Activated naive CD8-positive, alpha-beta T cell treated with anti-CD3 and anti-CD28 coated beads, Interleukin-2, amount 50 U/mL, for 24 hours (primary cell): ENCODE measurements around the gene TPM4.

Experiments
- ATAC-seq: fragments of 150-1000 bp; cut with Tn5 transposase; one replicate; pipeline ENCODE4 v1.10.0; 2021
- DNase-seq: peaks from one replicate; pipeline ENCODE4 v3.0.0; 2021
- H3K27ac Mint-ChIP-seq: one replicate; pipeline ENCODE4 v1.8.0; 2021; ENCODE audit warnings: mild to moderate bottlenecking, mixed read lengths
- H3K27me3 Mint-ChIP-seq: one replicate; pipeline ENCODE4 v1.8.0; 2021; ENCODE audit warnings: mixed read lengths
- H3K36me3 Mint-ChIP-seq: one replicate; pipeline ENCODE4 v1.8.0; 2021; ENCODE audit warnings: low read depth, mixed read lengths
- H3K4me1 Mint-ChIP-seq: one replicate; pipeline ENCODE4 v1.8.0; 2021; ENCODE audit warnings: mixed read lengths
- H3K4me3 Mint-ChIP-seq: one replicate; pipeline ENCODE4 v1.8.0; 2021; ENCODE audit warnings: mild to moderate bottlenecking, moderate library complexity, mixed read lengths
- H3K9me3 Mint-ChIP-seq: one replicate; pipeline ENCODE4 v1.8.0; 2021; ENCODE audit warnings: mixed read lengths

TPM4 gene

DNA sequence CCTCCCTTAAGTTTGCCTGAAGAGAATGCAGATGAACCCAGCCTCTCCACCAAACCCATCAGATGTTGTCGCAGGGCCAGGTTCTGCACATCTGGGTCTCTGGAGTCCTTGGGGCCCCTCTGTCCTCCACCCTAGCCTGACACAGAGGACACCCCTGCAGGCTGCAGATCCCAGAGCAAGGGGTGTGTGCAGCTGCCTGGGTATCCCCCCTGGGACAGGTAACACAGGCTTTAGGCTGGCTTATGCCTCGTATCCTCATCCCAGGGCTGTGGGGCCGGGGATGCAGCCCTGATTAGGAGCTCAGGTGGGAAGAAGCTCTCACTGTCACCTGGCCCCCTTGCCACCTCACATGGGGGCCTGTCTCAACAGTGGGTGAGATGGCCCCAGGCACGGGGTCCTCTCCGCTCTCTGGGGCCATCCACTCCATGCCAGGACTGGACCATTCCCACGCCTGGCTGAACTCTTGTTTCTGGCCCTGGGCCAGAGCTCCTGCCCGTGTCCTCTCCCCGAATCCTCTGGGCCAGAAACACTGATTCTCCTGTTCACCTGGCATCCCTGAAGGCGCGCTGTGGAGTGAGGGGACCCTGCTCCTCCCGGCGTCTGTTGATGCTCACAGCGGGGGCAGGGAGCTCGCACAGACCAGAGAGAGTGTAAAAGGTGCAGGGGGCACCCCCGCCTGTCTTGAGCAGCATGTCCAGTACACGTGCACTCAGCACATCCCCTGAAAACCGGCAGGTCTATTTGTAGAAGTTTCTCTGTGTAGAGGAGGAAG, 38.7 kb upstream of the TPM4 start:
- ATAC-seq (no peak), DNase-seq (no peak)
- Mint-ChIP-seq H3K9me3 (no peaks in the 10 kb centered on the region), H3K4me3 (no peak overlapping the region), H3K27me3 (peaks cover 3% of the 10 kb centered on the region), H3K4me1 (peaks cover 8% of the 10 kb centered on the region), H3K36me3 (no peaks in the 10 kb centered on the region), H3K27ac (no peak overlapping the region)

DNA sequence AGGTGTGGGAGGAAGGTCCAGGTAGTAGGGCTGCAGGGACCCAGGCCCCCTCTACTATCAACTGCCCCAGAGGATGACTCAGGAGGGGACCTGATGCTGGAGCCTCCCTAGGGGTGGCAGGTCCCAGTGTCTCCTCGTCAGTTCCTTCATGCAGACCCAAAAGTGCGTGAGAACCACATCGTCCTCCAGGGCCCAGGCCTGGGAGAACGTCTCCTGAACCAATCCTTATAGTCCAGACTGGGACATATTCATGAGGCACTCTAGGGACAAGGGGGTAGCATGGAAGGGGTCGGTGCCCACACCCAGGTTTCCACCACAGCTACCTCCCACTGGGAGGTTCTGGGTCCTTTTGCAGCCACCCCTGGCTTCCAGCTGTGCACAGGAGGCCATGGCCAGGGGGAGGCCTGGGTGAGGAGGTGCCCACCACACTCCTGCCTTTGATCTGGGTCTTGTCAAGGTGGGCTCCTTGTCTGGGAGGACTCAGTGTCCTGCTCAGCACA, 38.0 kb upstream of the TPM4 start:
- Mint-ChIP-seq H3K9me3 (no peaks in the 10 kb centered on the region), H3K27ac (no peak overlapping the region), H3K27me3 (peaks cover 3% of the 10 kb centered on the region), H3K4me3 (no peak overlapping the region), H3K36me3 (no peaks in the 10 kb centered on the region), H3K4me1 (peaks cover 8% of the 10 kb centered on the region)
- ATAC-seq, result no peak
- no peak for DNase-seq

DNA sequence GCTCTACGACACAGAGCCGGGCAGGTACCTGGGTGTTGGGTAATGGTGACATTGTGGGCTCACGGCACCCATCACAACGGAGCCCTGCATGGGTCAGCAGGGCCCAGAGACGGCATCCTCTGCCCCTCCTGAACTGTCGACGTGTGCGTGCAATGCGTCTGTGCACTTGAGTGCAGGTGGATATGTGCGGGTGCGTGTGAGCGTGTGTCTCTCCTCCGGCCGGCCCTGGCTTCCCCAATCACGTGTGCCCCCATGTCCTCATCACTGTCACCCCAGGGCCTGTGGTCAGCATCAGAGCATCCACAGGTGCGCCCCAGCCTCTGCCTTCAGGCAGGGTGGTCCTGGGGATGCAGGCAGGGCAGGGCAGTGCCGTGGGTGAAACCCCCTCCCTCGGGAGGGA, 37.2 kb upstream of the TPM4 start:
- Mint-ChIP-seq H3K4me1 (peaks cover 8% of the 10 kb centered on the region), H3K36me3 (no peaks in the 10 kb centered on the region), H3K4me3 (no peak overlapping the region), H3K9me3 (no peaks in the 10 kb centered on the region), H3K27me3 (peaks cover 3% of the 10 kb centered on the region), H3K27ac (no peak overlapping the region)
- DNase-seq, result no peak
- ATAC-seq, result no peak

DNA sequence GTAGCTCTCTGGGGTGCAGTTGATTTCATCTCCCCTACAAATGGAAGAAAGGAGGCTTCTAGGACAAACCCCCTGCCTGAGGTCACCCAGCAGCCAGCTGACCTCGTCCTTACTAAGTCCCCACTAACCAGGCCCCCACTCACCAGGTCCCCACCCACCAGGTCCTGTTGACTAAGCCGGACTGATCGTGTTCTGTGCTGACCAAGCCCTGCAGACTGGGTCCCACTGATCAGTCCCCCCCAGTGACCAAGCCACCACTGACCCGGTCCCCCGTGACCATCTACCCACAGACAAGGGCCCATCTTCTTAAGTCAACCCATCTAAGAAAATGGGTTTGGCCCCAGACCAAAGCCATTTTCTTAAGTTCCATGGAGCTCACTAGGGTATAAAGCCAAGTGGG, 36.8 kb upstream of the TPM4 start:
- Mint-ChIP-seq H3K36me3 (no peaks in the 10 kb centered on the region), H3K27ac (no peak overlapping the region), H3K4me1 (peaks cover 8% of the 10 kb centered on the region), H3K4me3 (no peak overlapping the region), H3K27me3 (peaks cover 3% of the 10 kb centered on the region), H3K9me3 (no peaks in the 10 kb centered on the region)
- DNase-seq (no peak), ATAC-seq (no peak)

DNA sequence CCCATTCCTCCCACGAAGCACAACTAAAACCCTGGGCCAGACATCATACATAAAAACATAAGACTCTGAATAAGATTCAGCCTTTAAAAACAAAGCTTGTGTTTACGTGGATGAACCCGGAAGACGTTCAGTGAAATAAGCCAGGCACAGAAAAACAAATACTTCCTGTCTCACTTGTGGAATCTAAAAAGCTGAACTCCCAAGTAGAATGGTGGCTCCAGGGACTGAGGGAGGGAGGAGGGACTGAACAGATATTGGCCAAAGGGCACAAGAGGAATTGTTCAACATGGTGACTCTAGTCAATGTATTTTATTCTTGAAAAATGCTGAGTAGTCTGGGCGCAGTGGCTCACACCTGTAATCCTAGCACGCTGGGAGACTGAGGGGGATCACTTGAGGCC, 35.7 kb upstream of the TPM4 start:
- DNase-seq, result no peak
- Mint-ChIP-seq H3K9me3 (no peaks in the 10 kb centered on the region), H3K4me1 (peaks cover 8% of the 10 kb centered on the region), H3K4me3 (no peak overlapping the region), H3K27me3 (peaks cover 3% of the 10 kb centered on the region), H3K36me3 (no peaks in the 10 kb centered on the region), H3K27ac (no peak overlapping the region)
- ATAC-seq, result no peak

DNA sequence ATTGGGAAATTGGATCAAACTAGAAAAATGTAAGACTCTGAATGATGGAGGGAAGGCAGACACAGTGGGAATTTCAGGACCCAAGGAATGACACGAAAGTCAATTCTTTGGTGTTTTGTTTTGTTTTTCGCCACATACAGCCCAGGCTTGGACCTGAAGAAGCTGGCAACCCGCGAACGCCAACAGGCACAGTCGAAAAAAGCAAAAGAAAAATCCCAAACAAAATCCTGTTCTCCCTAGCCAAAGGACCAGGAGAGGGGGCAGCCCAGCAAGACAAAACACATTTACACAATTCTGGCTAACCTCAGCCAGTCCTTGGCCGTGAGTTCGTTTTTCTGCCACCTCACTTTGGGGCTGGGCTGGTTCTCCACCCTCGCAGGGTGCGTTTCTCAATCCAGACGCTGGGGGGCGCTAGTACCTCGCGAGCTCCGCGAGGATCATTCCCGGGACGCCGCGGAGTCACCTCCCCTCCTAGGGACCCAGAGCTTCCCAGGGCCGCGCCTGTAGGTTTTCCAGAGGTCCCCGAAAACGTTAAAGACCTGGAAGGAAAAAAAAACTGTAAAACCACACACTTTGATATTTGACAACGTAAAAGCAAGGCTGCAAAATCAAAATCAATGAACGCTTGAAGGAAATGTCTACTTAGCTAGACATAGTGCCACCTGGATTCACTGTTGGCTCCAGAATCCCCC, 34.9 kb upstream of the TPM4 start:
- Mint-ChIP-seq H3K27ac (no peak overlapping the region), H3K4me3 (peak overlapping the region; percentile 38), H3K27me3 (peaks cover 3% of the 10 kb centered on the region), H3K36me3 (no peaks in the 10 kb centered on the region), H3K9me3 (no peaks in the 10 kb centered on the region), H3K4me1 (peaks cover 8% of the 10 kb centered on the region)
- DNase-seq (peak; percentile 87), ATAC-seq (peak; percentile 63)

DNA sequence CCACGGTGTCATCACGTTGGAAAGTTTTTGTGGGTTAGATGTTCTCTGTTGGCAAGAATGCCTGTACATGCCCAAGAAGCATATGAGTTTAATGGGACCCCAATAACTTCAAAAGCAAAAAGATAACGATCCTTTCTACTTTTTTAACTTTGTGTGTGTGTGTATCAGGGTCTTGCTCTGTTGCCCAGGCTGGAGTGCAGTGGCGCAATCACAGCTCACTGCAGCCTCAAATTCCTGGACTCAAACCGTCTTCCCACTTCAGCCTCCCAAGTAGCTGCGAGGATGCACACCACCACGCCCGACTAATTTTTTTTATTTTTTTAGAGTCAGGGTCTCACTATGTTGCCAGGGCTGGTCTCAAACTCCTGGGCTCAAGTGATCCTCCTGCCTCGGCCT, 34.3 kb upstream of the TPM4 start:
- no peak for ATAC-seq
- no peaks in the 10 kb centered on the region for H3K9me3 Mint-ChIP-seq
- H3K4me1 Mint-ChIP-seq, result peaks cover 8% of the 10 kb centered on the region
- no peaks in the 10 kb centered on the region for H3K36me3 Mint-ChIP-seq
- H3K4me3 Mint-ChIP-seq, result no peak overlapping the region
- DNase-seq, result no peak
- H3K27ac Mint-ChIP-seq, result no peak overlapping the region
- H3K27me3 Mint-ChIP-seq, result peaks cover 3% of the 10 kb centered on the region

DNA sequence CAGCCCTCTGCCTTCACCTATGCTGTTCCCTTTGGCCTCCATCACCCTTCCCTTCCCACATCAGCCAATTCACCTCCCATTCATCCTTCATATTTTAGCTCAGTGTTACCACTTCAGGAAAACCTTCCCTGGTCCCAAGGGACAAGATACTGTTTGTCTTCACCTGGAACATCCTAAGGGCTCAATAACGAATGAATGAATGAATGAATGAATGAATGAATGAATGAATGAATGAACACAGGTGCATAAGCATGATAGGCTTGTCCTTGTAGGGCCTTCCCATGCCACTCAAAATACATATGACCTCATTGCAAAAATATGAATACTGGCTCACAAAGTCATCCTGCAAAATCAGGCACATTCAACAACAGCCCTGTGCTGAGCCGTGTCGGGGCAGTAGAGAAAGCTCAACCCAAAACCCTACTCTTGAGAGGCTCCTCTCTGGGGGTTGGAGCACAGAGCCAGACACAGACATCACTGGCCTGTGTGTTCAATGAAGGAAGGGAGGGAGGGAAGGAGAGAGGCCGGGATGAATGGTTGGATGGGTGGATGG, 33.7 kb upstream of the TPM4 start:
- Mint-ChIP-seq H3K4me1 (peaks cover 8% of the 10 kb centered on the region), H3K27ac (no peak overlapping the region), H3K36me3 (no peaks in the 10 kb centered on the region), H3K27me3 (peaks cover 3% of the 10 kb centered on the region), H3K4me3 (no peak overlapping the region), H3K9me3 (no peaks in the 10 kb centered on the region)
- DNase-seq (no peak), ATAC-seq (no peak)

DNA sequence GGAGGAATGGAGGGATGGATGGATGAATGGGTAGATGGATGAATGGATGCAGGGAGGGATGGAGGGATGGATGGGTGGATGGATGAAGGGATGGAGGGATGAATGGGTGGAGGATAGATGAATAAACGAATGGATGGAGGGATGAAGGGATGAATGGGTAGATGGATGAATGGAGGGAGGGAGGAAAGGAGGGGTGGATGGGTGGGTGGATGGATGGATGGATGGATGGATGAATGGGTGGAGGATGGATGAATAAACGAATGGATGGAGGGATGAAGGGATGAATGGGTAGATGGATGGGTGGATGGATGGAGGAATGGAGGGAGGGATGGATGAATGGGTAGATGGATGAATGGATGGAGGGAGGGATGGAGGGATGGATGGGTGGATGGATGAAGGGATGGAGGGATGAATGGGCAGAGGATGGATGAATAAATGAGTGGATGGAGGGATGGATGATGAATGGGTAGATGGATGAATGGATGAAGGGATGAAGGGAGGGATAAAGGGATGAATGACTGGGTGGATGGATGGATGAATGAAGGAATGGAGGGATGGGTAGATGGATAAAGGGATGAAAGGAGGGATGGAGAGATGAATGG, 33.0 kb upstream of the TPM4 start:
- Mint-ChIP-seq H3K27ac (no peak overlapping the region), H3K36me3 (no peaks in the 10 kb centered on the region), H3K27me3 (peaks cover 3% of the 10 kb centered on the region), H3K4me1 (peaks cover 8% of the 10 kb centered on the region), H3K9me3 (no peaks in the 10 kb centered on the region), H3K4me3 (no peak overlapping the region)
- DNase-seq, result no peak
- no peak for ATAC-seq

DNA sequence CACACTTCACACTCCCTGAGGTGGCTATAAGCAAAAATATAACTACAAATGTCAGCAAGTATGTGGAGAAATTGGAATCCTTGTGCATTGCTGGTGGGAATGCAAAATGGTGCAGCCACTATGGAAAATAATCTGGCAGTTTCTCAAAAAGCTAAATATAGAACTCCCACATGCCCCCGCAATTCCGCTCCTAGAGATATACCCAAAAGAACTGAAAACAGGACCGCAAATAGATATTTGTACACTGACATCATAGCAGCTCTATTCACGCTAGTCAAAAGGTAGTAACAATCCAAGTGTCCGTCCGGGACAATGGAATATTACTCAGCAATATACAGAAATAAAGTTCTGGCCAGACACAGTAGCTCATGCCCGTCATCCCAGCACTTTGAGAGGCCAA, 31.5 kb upstream of the TPM4 start:
- peaks cover 3% of the 10 kb centered on the region for H3K27me3 Mint-ChIP-seq
- peaks cover 8% of the 10 kb centered on the region for H3K4me1 Mint-ChIP-seq
- no peak for DNase-seq
- ATAC-seq, result no peak
- no peaks in the 10 kb centered on the region for H3K36me3 Mint-ChIP-seq
- no peak overlapping the region for H3K4me3 Mint-ChIP-seq
- H3K9me3 Mint-ChIP-seq, result no peaks in the 10 kb centered on the region
- no peak overlapping the region for H3K27ac Mint-ChIP-seq

DNA sequence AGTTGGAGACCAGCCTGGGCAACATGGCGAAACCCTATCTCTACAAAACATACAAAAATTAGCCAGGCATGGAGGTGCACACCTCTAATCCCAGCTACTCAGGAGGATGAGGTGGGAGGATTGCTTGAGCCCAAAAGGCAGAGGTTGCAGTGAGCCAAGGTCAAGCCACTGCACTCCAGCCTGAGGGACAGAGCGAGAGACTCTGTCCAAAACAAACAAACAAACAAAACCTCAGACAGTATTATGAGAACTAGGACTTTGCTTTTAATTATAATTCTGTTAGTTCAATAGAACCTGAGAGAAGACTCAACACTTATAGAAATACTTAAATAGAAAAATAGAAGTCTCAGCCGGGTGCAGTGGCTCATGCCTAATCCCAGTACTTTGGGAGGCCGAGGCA, 31.1 kb upstream of the TPM4 start:
- DNase-seq (no peak), ATAC-seq (no peak)
- H3K27me3 Mint-ChIP-seq, result peaks cover 3% of the 10 kb centered on the region
- no peaks in the 10 kb centered on the region for H3K9me3 Mint-ChIP-seq
- no peak overlapping the region for H3K27ac Mint-ChIP-seq
- no peaks in the 10 kb centered on the region for H3K36me3 Mint-ChIP-seq
- H3K4me3 Mint-ChIP-seq, result no peak overlapping the region
- peaks cover 8% of the 10 kb centered on the region for H3K4me1 Mint-ChIP-seq

DNA sequence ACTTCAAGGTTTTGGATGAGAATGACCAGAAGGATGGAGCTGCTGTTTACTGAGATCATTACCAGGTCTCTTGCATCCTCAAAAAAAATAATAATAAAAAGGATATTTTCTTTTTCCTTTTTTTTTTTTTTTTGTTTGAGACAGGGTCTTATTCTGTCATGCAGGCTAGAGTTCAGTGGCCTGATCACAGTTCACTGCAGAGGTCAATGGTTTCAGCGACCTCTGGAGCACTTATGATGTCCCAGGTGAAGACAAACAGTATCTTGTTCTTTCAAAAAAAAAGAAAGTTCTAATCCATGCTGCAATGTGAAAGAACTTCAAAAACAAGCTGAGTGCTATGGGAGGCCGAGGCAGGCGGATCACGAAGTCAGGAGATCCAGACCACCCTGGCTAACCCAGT, 30.4 kb upstream of the TPM4 start:
- Mint-ChIP-seq H3K27ac (no peak overlapping the region), H3K9me3 (no peaks in the 10 kb centered on the region), H3K36me3 (no peaks in the 10 kb centered on the region), H3K4me3 (no peak overlapping the region), H3K27me3 (peaks cover 3% of the 10 kb centered on the region), H3K4me1 (peaks cover 4% of the 10 kb centered on the region)
- ATAC-seq, result no peak
- no peak for DNase-seq

DNA sequence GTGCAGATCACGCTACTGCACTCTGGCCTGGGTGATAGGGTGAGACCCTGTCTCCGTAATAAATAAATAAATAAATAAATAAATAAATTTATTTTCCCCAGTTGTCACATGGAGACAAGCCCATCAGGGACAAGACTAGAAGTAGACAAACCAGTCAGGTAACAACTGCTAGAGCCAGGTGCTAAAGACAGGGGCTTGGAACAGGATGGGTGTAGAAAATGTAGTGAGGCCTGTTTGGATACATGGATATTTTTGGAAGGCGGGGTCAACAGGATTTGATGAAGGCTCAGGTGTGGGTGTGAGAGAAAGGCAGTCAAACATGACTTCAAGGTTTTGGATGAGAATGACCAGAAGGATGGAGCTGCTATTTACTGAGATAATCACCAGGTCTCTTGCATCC, 27.7 kb upstream of the TPM4 start:
- no peaks in the 10 kb centered on the region for H3K27me3 Mint-ChIP-seq
- ATAC-seq, result no peak
- H3K36me3 Mint-ChIP-seq, result no peaks in the 10 kb centered on the region
- no peak for DNase-seq
- no peaks in the 10 kb centered on the region for H3K9me3 Mint-ChIP-seq
- H3K4me3 Mint-ChIP-seq, result no peak overlapping the region
- peaks cover 4% of the 10 kb centered on the region for H3K4me1 Mint-ChIP-seq
- H3K27ac Mint-ChIP-seq, result no peak overlapping the region

DNA sequence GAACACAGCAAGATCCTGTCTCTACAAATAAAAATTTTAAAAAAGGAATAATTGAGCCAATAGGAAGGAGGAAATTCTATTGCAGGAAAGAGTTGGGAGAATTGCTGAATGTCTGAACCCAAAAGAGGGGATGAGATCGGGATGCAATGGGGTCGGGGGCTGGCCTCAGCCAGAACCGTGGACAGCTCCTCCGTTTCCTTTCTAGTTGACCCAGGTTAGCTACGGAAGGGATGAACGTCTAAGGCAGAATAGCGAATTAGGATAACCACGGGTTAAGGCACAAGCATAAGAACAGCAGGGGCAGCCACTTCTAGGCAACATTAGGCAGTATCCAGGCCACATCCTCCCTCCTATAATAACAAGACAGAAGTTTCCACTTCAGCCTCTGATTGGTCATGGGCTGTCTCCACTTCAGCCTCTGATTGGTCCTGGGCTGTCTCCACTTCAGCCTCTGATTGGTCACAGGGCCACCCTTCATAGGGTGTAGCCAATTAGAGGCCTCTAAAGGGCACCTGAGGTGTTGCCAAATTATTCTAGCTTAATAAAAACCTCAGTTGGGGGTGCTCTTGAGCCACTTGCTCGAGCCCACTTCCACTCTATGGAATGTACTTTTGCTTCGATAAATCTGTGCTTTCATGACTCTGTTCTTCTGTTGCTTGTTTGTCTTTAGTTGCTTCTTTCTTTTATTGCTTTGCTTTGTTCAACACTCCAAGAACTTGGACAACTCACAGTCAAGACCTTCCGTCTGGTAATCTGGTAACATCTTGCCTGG, 24.9 kb upstream of the TPM4 start:
- Mint-ChIP-seq H3K4me3 (no peak overlapping the region), H3K36me3 (no peaks in the 10 kb centered on the region)
- no peak for DNase-seq

More for the DNA sequence above, 24.9 kb upstream of the TPM4 start:
- H3K4me1 Mint-ChIP-seq, result peaks cover 4% of the 10 kb centered on the region
- H3K27me3 Mint-ChIP-seq, result no peaks in the 10 kb centered on the region
- no peak overlapping the region for H3K27ac Mint-ChIP-seq
- peaks cover 8% of the 10 kb centered on the region for H3K9me3 Mint-ChIP-seq
- ATAC-seq, result peak; percentile 99
